Esophagus squamous epithelium (tissue), 5 donors: ENCODE data around the gene SMIM21. TPM values are rescaled to one million over a fixed set of nuclear protein-coding genes. Genes with fewer than 3 reads are reported as not detected.

Source experiments
- DNase-seq: peaks from one replicate; lab custom pipeline; 2025; lab: John Stamatoyannopoulos, UW
- H3K27ac ChIP-seq, 4 donors: fragments of 200-600 bp; sonication (generic); one replicate each; pipeline ENCODE4 v1.5.1; 2016 to 2019; ENCODE audit warnings: mild to moderate bottlenecking in 1 of 4
- H3K27me3 ChIP-seq, 4 donors: fragments of 200-600 bp; sonication (generic); 1 replicate in 3 of 4; 2 replicates in 1 of 4; pipeline versions ENCODE4 v1.5.1 to v1.6.0; 2017 to 2021; ENCODE audit warnings: antibody characterized with exemption in 1 of 4
- H3K36me3 ChIP-seq, 3 donors: fragments of 200-600 bp; sonication (generic); one replicate each; pipeline ENCODE4 v1.5.1; 2016 to 2019
- H3K4me1 ChIP-seq, 3 donors: fragments of 200-600 bp; sonication (generic); one replicate each; pipeline ENCODE4 v1.5.1; 2017 to 2019
- H3K4me3 ChIP-seq, 4 donors: fragments of 200-600 bp; sonication (generic); 1 replicate in 3 of 4; 2 replicates in 1 of 4; pipeline ENCODE4 v1.5.1; 2016 to 2019; ENCODE audit warnings: mild to moderate bottlenecking in 2 of 4, moderate library complexity in 1 of 4
- H3K9me3 ChIP-seq, 3 donors: fragments of 200-600 bp; sonication (generic); one replicate each; pipeline ENCODE4 v1.5.1; 2016 to 2019
- POLR2A ChIP-seq, 4 donors: fragments of 450-650 bp; IDR thresholded peaks; one replicate each; pipeline ENCODE4 v1.6.1; 2017; ENCODE audit warnings: antibody characterized with exemption in 4 of 4, mild to moderate bottlenecking in 4 of 4, moderate library complexity in 3 of 4
- WGBS, 2 donors: methylation state at CpG; one replicate each; pipeline ENCODE4 v1.1.5; 2018; 5-methylcytosine and 5-hydroxymethylcytosine counted together
- intact Hi-C: fragments of 100-400 bp; cut with DNase I; formaldehyde crosslinking; loops from one replicate; pipeline ENCODE4 v1.15.0; 2022
- total RNA-seq, 4 donors: library from RNA; depleted of rRNA; stranded (reverse); fragments of >200 nt; gene quantifications; one replicate each; pipeline ENCODE4 v1.1.0, GENCODE V29; 2016
- TF ChIP-seq, protein P1 (sequence below), 6 experiments: fragments of 450-650 bp in 4 of 6; fragments of 200-600 bp in 2 of 6; sonication (generic) in 2 of 6; IDR thresholded peaks; one replicate each; pipeline ENCODE4 v1.5.1; 2016 to 2019; ENCODE audit warnings: antibody characterized with exemption in 6 of 6, mild to moderate bottlenecking in 4 of 6, moderate library complexity in 4 of 6
- donor health status: DM: yes; HTN: yes; CAD: no.

The SMIM21 gene
- total RNA-seq, 4 donors from 2014 or later: not detected

DNA sequence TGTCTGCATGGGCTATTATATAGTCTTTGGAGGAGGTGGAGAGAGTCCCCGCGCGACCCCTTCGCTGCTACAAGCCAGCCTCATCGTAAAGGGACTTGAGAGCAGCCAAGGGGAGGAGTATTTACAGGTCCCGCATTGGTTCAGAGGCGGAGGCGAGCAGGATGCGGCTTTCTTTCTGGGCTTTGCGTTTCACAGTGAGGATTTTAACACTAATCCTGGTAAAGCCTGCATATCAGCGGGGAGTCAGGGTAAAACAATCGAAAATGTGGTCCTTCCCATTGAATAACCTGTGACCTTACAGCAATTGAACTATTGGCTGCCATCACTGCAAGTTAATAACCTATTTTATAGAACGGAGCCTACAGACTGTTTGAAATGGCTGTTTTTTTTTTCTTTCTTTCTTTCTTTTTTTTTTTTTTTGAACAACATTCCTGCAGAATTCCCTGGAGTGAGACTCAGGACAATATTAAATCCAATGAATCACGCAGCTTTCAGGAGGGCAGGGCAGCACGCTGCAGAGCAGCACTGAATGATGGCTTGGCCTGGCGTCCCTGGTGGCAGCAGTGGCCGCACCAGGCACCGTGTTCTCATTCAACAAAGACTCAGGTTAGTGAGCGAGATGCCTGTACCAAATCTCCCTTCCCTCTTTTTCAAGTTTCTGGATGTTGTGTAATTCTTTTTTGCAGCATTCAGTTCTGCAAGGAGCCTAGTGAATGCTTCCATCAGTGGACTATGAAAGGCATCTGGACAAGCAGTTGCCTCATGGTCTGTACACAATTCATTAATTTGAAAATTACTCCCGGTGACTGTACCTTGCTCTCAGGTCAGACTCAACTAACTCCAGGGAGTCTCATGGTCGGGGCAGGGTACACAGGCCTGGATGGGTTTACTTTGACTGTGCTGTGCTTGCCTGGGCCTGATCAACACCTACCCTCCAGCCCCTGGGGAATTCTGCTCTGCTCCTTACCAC, 19.8 kb downstream of the SMIM21 start:
- no peak overlapping the region for H3K27ac ChIP-seq
- H3K4me3 ChIP-seq: peak overlapping the region in 1 of 4 donors; percentile 18
- no peaks in the 10 kb centered on the region for H3K27me3 ChIP-seq
- intact Hi-C loops: no loop called here
- H3K36me3 ChIP-seq: no peaks in the 10 kb centered on the region
- no peaks in the 10 kb centered on the region for H3K9me3 ChIP-seq
- TF ChIP-seq, protein P1, sequence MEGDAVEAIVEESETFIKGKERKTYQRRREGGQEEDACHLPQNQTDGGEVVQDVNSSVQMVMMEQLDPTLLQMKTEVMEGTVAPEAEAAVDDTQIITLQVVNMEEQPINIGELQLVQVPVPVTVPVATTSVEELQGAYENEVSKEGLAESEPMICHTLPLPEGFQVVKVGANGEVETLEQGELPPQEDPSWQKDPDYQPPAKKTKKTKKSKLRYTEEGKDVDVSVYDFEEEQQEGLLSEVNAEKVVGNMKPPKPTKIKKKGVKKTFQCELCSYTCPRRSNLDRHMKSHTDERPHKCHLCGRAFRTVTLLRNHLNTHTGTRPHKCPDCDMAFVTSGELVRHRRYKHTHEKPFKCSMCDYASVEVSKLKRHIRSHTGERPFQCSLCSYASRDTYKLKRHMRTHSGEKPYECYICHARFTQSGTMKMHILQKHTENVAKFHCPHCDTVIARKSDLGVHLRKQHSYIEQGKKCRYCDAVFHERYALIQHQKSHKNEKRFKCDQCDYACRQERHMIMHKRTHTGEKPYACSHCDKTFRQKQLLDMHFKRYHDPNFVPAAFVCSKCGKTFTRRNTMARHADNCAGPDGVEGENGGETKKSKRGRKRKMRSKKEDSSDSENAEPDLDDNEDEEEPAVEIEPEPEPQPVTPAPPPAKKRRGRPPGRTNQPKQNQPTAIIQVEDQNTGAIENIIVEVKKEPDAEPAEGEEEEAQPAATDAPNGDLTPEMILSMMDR (IDR thresholded peaks at IDR 0.05): no peak
- no peak for TF ChIP-seq POLR2A (IDR thresholded peaks at IDR 0.05)
- 74 to 80% methylated on average over 18 of the region's 21 CpGs for WGBS, 2 donors
- peaks cover 0 to 11% (median 0%) of the 10 kb centered on the region in 3 donors for H3K4me1 ChIP-seq
- no peak for DNase-seq

DNA sequence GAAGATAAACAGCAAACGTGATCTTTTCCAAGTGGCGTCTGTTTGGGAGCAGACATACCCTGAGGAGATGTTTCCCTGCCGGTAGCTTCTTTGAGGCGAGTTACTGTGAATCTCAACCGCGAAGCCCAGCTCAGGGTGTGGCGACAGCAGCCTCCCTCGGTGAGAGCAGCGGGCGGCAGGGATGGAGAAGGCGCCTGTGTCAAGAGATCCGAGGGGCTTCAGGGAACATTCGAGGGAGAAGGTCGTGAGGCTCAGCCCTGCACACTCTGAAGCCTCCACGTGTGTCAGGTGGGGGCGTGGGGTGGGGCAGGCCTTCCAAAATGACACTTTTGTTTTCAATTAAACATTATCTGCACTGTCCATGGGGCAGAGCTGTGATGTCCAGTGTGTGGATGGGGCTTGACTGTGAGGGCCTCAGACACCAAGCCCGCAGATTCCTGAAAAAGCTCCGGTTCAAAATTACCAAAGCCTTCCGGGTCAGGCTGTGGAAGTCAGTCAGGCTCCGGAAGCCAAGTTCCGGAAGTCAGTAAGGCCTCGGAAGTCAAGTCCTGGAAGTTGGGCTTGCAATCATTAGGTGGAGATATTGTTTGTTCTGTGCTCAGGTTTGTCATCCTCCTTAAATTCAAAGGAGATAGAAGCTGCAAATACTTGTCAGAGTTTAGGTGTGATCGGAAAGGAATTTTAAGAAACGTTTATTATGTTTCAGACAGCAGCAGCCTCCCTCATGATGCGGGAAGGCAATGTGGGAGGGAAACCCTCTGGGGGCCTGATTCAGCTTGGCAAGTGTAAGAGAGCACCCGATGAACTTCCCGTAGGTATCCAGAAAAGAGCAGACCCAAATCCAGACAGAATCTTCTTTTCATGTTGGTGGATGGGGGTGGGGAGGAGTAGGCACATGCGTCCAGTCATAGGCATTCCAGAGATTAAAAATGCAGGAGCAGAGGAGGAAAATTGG, 20.7 kb downstream of the SMIM21 start:
- no peaks in the 10 kb centered on the region for H3K27me3 ChIP-seq
- no peaks in the 10 kb centered on the region for H3K9me3 ChIP-seq
- peak overlapping the region in 1 of 4 donors; percentile 18 for H3K4me3 ChIP-seq
- WGBS, 2 donors: 80 to 82% methylated on average over 22 to 24 of the region's 28 CpGs
- no peak overlapping the region for H3K27ac ChIP-seq
- no peak for TF ChIP-seq POLR2A (IDR thresholded peaks at IDR 0.05)
- TF ChIP-seq, protein P1 (IDR thresholded peaks at IDR 0.05): no peak
- peaks cover 0 to 11% (median 0%) of the 10 kb centered on the region in 3 donors for H3K4me1 ChIP-seq
- no peak for DNase-seq
- no peaks in the 10 kb centered on the region for H3K36me3 ChIP-seq
- intact Hi-C loops: no loop called here

DNA sequence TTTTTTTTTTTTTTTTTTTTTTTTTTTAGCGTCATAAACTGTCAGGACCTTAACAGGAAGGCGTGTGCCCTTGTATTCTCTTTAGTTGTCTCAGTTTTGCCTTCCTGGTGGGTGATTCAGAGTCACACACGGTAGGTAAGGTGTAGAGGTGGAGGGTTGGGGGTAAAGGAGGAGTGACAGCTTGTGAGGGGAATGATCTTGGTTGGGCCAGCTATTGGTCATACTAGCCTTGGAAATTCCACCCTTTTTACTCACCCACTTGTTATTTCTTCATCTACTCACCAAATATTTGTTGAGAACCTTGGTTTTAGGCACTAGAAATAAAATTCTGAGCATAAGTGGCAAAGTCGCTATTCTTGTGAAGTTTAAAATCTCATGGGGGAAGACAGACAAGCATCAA, 22.2 kb downstream of the SMIM21 start:
- no peaks in the 10 kb centered on the region for H3K36me3 ChIP-seq
- intact Hi-C loops: no loop called here
- DNase-seq: no peak
- H3K27ac ChIP-seq: no peak overlapping the region
- H3K4me3 ChIP-seq: no peak overlapping the region
- TF ChIP-seq, protein P1 (IDR thresholded peaks at IDR 0.05): no peak
- no peaks in the 10 kb centered on the region for H3K9me3 ChIP-seq
- WGBS, 2 donors: 85 to 96% methylated on average over 4 of the region's 4 CpGs
- peaks cover 0 to 11% (median 0%) of the 10 kb centered on the region in 3 donors for H3K4me1 ChIP-seq
- peaks cover 0 to 4% (median 0%) of the 10 kb centered on the region in 4 donors for H3K27me3 ChIP-seq

DNA sequence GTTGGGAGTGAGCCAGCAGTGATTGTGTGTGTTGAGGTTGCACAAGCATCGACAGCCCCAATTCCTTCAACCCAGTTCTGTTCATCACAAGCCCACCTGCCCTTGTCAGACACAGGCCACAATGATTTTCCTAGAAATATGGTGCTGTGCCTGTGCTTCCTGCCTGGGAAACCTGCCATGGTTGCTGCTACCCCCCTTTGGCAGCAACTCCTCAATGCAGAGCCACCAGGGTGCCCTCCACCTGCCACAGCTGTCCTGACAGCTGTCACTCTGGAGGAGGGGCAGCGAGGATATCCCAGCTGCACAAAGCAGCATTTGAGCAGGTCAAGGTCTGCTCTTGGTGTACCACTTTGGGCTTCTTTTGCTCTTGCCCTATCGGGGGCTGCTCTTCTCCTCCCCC, 27.1 kb downstream of the SMIM21 start:
- Histone ChIP-seq H3K27ac (no peak overlapping the region), H3K4me1 (no peaks in the 10 kb centered on the region), H3K4me3 (no peak overlapping the region), H3K9me3 (no peaks in the 10 kb centered on the region), H3K27me3 (peaks cover 0 to 24% (median 0%) of the 10 kb centered on the region in 4 donors), H3K36me3 (no peaks in the 10 kb centered on the region)
- no peak for DNase-seq
- intact Hi-C loops: no loop called here
- TF ChIP-seq POLR2A (IDR thresholded peaks at IDR 0.05): no peak
- TF ChIP-seq, protein P1 (IDR thresholded peaks at IDR 0.05): no peak
- 68 to 81% methylated on average over 2 to 3 of the region's 3 CpGs for WGBS, 2 donors
